WTC11 (cell line): ENCODE data around the gene GSTM2. TPM values are rescaled to one million over a fixed set of nuclear protein-coding genes. Genes with fewer than 3 reads are reported as not detected.

Source experiments
- ATAC-seq: fragments of 200-7000 bp; cut with Tn5 transposase; 2 replicates; pipeline ENCODE4 v1.10.0; 2021; ENCODE audit warnings: mild to moderate bottlenecking, moderate library complexity
- CTCF ChIA-PET: fragments of 300-600 bp; sonication (Branson Sonifier 250); formaldehyde crosslinking; loops from one replicate; lab custom pipeline; 2021; ENCODE audit warnings: antibody characterized with exemption; lab: Charles Lee
- POLR2A ChIA-PET: fragments of 350-600 bp; sonication (Branson Sonifier 250); formaldehyde crosslinking; loops from one replicate; lab custom pipeline; 2021; ENCODE audit warnings: antibody characterized with exemption; lab: Charles Lee
- DNase-seq: peaks from one replicate; pipeline ENCODE4 v3.0.0; 2021; ENCODE audit warnings: low spot score
- H3K27ac Mint-ChIP-seq: 2 replicates; pipeline ENCODE4 v1.8.0; 2021; ENCODE audit warnings: mixed read lengths
- H3K27me3 Mint-ChIP-seq: 2 replicates; pipeline ENCODE4 v1.8.0; 2021; ENCODE audit warnings: low read depth, mild to moderate bottlenecking, moderate library complexity, mixed read lengths
- H3K36me3 Mint-ChIP-seq: 2 replicates; pipeline ENCODE4 v1.8.0; 2021; ENCODE audit warnings: mixed read lengths
- H3K4me1 Mint-ChIP-seq: 2 replicates; pipeline ENCODE4 v1.8.0; 2022; ENCODE audit warnings: mixed read lengths
- H3K4me3 Mint-ChIP-seq: 2 replicates; pipeline ENCODE4 v1.8.0; 2021; ENCODE audit warnings: mild to moderate bottlenecking, moderate library complexity, mixed read lengths
- H3K9me3 Mint-ChIP-seq: 2 replicates; pipeline ENCODE4 v1.8.0; 2021; ENCODE audit warnings: mixed read lengths
- ELF4 ChIP-seq: sonication (generic); formaldehyde crosslinking; IDR thresholded peaks from 2 replicates; pipeline ENCODE4 v1.8.1; 2022; ENCODE audit warnings: low read depth, mild to moderate bottlenecking, moderate library complexity, missing genetic modification reagents
- IRF2 ChIP-seq: sonication (generic); formaldehyde crosslinking; IDR thresholded peaks from 2 replicates; pipeline ENCODE4 v1.8.0; 2022; ENCODE audit warnings: low read depth, missing genetic modification reagents, borderline replicate concordance
- JAZF1 ChIP-seq: fragments of 250-450 bp; sonication (Bioruptor Pico); IDR thresholded peaks from 2 replicates; pipeline ENCODE4 v1.9.0; 2021; ENCODE audit warnings: moderate library complexity, mild to moderate bottlenecking, inconsistent platforms
- MAX ChIP-seq: sonication (generic); formaldehyde crosslinking; IDR thresholded peaks from 2 replicates; pipeline ENCODE4 v1.8.0; 2022; ENCODE audit warnings: mild to moderate bottlenecking, missing genetic modification reagents
- ZNF671 ChIP-seq: fragments of 250-450 bp; sonication (Bioruptor Pico); IDR thresholded peaks from 2 replicates; pipeline ENCODE4 v1.8.0; 2021; ENCODE audit warnings: mild to moderate bottlenecking
- total RNA-seq: library from RNA; stranded (reverse); gene quantifications from 3 replicates; pipeline ENCODE4 v1.2.3, GENCODE V29; 2021
- TF ChIP-seq, protein P1 (sequence below): fragments of 250-450 bp; sonication (Bioruptor Pico); conservative IDR thresholded peaks from 2 replicates; pipeline ENCODE4 v1.9.0; 2021; ENCODE audit warnings: mild to moderate bottlenecking
- TF ChIP-seq, protein P2 (sequence below): sonication (generic); formaldehyde crosslinking; IDR thresholded peaks from 2 replicates; pipeline ENCODE4 v1.8.1; 2023; ENCODE audit warnings: mild to moderate bottlenecking, moderate library complexity, missing genetic modification reagents

The GSTM2 gene
- total RNA-seq, 1 experiment from 2014 or later = 12.9 TPM

- TF ChIP-seq, protein P1, sequence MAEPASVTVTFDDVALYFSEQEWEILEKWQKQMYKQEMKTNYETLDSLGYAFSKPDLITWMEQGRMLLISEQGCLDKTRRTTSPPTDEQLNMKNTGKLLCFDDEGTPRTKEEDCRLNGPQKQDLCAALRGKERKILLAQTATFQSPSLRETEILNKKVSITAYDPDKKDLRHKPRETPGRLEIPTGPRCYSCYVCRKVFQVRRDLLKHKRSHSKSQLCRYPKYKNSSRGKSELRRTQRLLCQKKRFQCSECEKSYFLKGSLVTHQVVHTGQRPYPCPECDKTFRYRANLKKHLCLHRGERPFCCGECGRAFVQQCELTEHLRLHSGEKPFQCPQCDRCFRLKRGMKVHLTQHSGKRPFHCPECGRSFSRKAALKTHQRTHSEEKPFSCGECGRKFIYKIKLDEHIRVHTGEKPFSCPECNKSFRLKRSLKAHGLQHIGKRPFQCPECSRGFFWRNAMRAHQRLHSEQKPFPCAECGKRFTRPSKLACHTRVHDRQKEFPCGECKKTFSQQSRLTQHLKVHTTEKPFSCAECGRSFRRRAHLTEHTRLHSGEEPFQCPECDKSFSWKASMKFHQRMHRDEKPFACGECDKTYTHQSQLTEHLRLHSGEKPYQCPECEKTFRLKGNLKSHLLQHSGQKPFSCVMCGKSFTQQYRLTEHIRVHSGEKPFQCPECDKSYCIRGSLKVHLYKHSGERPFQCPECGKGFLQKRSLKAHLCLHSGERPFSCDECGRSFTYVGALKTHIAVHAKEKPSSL (CRISPR knock-in tag) = no peak
These were observed 54.1 kb downstream of the GSTM2 start (continued) for GRCh38 chr1:109721971-109722370.

DNA sequence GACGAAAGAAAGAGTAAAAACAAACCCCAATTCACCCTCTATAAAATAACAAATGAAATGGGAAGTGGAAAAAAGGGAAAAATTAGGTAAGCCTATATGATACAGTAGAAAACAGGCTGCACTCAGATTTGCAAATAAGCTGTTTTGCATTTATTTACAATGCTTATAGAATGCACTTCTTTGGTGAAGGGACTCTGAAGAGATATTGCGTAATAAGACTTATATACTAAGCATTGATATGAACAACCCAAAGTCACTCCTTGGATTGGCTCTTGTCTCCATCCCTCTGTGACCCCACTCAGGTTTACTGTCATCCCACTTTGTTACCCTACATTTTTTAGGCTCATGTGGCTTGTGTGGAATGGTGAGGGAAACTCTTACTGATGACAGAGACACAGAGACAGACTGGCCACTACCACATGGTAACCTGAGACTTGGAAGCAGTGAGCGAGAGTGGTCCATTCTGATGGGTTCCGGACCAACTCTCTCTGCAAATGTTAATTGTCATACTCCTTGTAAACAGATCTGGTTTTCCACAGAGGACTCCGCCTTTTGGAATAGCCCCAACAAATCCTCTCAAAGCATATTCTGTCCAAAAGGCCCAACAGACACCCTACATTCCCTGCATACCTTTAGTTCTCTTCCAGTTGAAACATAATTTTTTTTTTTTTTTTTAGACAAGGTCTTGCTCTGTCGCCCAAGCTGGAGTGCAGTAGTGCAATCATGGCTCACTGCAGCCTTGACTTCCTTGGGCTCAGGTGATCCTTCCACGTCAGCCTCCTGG is 55.2 kb downstream of the GSTM2 start:
- Mint-ChIP-seq H3K27me3 (peaks cover 19% of the 10 kb centered on the region), H3K4me1 (no peaks in the 10 kb centered on the region), H3K27ac (no peak overlapping the region), H3K4me3 (no peak overlapping the region), H3K36me3 (peaks cover 21% of the 10 kb centered on the region), H3K9me3 (peaks cover 32% of the 10 kb centered on the region)
- TF ChIP-seq IRF2 = no peak
- TF ChIP-seq JAZF1 = no peak
- TF ChIP-seq MAX (CRISPR knock-in tag) = no peak
- TF ChIP-seq ELF4 (CRISPR knock-in tag) = no peak
- TF ChIP-seq, protein P2, sequence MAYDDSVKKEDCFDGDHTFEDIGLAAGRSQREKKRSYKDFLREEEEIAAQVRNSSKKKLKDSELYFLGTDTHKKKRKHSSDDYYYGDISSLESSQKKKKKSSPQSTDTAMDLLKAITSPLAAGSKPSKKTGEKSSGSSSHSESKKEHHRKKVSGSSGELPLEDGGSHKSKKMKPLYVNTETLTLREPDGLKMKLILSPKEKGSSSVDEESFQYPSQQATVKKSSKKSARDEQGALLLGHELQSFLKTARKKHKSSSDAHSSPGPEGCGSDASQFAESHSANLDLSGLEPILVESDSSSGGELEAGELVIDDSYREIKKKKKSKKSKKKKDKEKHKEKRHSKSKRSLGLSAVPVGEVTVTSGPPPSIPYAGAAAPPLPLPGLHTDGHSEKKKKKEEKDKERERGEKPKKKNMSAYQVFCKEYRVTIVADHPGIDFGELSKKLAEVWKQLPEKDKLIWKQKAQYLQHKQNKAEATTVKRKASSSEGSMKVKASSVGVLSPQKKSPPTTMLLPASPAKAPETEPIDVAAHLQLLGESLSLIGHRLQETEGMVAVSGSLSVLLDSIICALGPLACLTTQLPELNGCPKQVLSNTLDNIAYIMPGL (CRISPR knock-in tag) = no peak
- no peak for TF ChIP-seq ZNF671 (CRISPR knock-in tag)
- CTCF ChIA-PET = no interaction called here
- DNase-seq (no peak), ATAC-seq (no peak)
- POLR2A ChIA-PET = no interaction called here

Other genes with a start within 250 kb of the GSTM2 start
- 115 to 150 TPM (median 119 TPM) in 3 replicates for gene PSMA5, start 241.6 kb upstream of the GSTM2 start, total RNA-seq
- gene SYPL2, start 201.5 kb upstream of the GSTM2 start, total RNA-seq = 3.0 to 3.7 TPM (median 3.5 TPM) in 3 replicates
- gene ATXN7L2, start 184.2 kb upstream of the GSTM2 start, total RNA-seq = 8.9 to 11.1 TPM (median 10.9 TPM) in 3 replicates
- gene CYB561D1, start 174.0 kb upstream of the GSTM2 start, total RNA-seq = 5.1 to 6.7 TPM (median 6.5 TPM) in 3 replicates
- gene AMIGO1, start 158.3 kb upstream of the GSTM2 start, total RNA-seq = 2.4 to 3.0 TPM (median 3.0 TPM) in 3 replicates
- gene GPR61, start 128.2 kb upstream of the GSTM2 start, total RNA-seq = 0.42 to 0.73 TPM (median 0.44 TPM) in 3 replicates
- gene GNAI3, start 119.4 kb upstream of the GSTM2 start, total RNA-seq = 7.1 to 7.2 TPM (median 7.1 TPM) in 3 replicates
- 0.14 TPM in 1 of 3 replicates, not detected in the others for gene GNAT2, start 48.4 kb upstream of the GSTM2 start, total RNA-seq
- 51.8 to 79.8 TPM (median 60.0 TPM) in 3 replicates for gene AMPD2, start 48.2 kb upstream of the GSTM2 start, total RNA-seq
- gene GSTM4, start 12.0 kb upstream of the GSTM2 start, total RNA-seq = 16.4 to 18.1 TPM (median 16.7 TPM) in 3 replicates
- gene GSTM1, start 19.8 kb downstream of the GSTM2 start, total RNA-seq = not detected in 3 replicates
- gene GSTM5, start 44.2 kb downstream of the GSTM2 start, total RNA-seq = 0.09 to 0.16 TPM (median 0.11 TPM) in 3 replicates
- 2.2 to 3.5 TPM (median 3.3 TPM) in 3 replicates for gene GSTM3, start 73.0 kb downstream of the GSTM2 start, total RNA-seq
- 0.17 to 0.41 TPM in 2 of 3 replicates, not detected in the other for gene EPS8L3, start 95.9 kb downstream of the GSTM2 start, total RNA-seq
- gene CSF1, start 242.8 kb downstream of the GSTM2 start, total RNA-seq = 2.5 to 3.3 TPM (median 3.0 TPM) in 3 replicates